NK-92 (cell line): Measurements from ENCODE around the gene SMG1.
"Not testable (repeated sequence)": the region's sequence is repeated elsewhere in the genome, so short reads cannot be mapped to it uniquely, and the experiment has no call there.

Experiments used
- DNase-seq: peaks from one replicate; lab custom pipeline; 2025; ENCODE audit not compliant: unreplicated experiment; lab: John Stamatoyannopoulos, UW

The SMG1 gene

DNA sequence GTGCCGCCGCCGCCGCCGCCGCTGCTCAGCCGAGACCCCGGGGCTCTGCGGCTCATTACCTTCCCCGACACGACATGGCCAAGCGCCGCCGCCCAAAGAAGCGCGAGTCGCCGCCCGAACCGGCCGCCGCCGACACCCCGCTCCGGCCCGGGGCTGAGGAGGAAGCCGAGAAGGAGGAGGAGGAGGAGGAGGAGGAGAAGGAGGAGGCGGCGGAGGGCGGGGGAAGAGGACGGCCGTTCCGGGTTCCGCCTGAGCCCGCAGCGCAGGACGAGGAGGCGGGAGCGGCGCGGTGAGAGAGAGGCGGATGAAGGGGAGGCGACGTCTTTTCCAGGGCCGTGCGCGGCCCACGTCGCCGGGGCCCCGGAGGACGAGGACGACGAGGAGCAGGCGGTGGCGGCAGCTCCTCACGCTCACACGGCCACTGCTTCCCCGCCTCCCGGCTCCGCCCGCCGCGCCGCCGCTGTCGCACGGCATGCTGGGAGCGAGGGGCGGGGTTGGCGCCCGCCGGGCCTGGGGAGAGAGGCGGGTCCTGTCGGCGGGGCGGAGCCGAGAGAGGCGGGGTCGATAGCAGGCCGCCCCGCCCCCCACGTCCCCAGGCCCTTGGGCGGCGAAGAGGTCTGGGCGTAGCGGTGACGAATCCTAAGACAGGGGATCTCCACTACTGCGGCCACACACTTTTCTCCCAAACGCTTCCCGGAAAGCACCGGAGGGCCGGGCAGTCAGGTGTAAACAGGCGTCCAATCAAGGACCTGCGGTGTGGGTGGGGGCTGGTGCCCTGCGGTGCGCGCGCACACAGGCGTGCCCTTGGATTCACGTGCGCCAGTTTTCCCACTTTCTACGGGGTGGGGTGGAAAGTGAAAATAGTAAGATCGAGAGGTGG lies at the start of gene SMG1:
TSS of gene SMG1 (minus strand) at position 423 of the 880 bp plus-strand sequence. CDS start at position 56, 367 bp downstream.
- peak; percentile 52 for DNase-seq

DNA sequence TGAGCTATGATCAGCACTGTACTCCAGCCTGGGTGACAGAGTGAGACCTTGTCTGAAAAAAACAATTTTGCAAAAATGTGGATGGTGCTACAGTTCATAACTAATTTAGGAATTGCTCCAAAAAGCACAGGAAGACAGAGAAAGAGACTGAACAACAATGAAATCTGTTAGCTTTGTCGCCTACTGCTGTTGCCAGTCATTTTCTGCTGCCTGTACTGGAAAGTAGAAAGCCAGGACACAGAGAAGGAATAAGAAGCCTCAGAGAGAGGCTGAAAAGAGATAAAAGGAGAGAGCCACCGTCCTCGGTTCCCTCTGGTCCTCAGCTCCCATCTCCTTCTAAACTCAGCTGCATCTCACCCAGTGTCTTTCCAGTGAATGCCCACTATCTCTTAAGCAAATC lies 48.9 kb upstream of the SMG1 start:
- no peak for DNase-seq

DNA sequence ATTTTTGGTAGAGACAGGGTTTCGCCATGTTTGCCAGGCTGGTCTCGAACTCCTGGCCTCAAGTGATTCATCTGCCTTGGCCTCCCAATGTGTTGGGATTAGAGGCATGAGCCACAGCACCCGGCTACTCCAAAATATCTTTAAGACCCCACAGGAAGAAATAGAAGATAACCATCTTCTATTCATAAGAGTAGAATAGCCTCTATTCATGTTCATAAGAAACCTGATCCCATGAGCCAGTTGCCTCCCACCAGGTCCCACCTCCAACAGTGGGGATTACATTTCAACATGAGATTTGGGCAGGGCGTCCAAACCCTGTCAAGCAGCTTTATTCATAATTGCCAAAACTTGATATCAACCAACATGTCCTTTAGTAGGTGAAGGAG lies 43.6 kb upstream of the SMG1 start:
- DNase-seq, result no peak

DNA sequence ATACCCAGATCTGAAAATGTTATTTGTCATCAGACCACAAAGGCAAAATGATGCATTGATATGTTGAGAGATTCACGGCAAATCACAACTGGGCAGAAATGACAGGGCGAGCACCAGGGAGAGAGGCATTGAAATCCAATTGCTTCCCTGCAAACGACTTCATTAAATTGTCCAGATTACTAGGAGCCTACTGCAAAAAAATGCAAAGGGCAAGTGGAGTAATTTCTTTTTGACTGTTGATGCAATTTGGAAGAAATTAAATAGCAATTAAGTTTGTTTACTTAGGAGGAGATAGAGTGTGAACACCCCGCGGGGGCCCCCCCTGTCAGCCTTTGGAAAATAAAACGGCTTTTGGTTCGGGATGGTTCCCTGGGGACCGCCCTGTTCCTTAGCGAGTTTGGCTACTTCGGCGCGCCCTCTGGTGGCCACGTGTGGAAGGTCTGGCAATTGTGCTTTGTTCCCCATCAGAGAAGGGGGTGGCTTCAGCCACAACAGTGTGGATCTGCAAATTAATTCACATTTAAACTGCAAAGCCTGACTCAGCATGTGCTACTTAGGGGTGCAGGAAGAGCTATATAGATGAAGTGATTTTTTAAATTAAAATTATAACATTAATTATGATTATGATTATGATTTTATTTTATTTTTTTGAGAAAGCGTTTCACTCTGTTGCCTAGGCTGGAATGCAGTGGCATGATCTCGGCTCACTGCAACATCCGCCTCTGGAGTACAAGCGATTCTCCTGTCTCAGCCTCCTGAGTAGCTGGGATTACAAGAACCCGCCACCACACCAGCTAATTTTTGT lies 43.0 kb upstream of the SMG1 start:
- DNase-seq, result no peak

DNA sequence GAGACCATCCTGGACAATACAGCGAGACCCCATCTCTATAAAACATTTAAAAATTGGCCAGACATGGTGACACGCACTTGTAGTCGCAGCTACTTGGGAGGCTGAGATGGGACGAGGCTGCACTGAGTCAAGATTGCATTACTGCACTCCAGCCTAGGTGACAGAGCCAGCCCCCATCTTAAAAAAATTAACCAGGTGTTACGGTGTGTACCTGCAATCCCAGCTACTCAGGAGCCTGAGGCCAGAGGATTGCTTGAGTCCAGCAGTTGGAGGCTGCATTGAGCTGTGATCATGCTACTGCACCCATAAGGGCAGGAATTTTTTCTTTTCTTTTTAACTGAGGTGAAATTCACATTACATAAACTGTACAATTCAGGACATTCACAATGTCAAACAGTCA lies 40.6 kb upstream of the SMG1 start:
- DNase-seq, result no peak

DNA sequence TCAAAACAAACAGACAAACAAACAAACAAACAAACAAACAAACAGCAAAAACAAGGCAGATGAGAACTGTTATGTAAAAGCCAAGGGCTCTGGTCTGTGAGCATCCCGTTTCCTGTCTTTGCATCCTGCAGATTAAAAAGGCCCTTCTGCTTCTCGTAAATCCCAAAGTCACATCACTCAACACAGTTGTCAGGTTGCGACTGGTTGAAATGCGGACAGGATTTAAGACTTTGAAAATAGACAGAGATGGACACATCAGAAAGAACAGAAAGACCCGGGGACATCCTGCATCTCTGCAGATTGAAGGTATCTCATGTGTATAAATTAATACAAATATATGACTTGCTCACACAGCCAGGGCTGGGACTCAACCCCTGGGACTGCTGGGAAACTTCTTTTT lies 39.3 kb upstream of the SMG1 start:
- no peak for DNase-seq

DNA sequence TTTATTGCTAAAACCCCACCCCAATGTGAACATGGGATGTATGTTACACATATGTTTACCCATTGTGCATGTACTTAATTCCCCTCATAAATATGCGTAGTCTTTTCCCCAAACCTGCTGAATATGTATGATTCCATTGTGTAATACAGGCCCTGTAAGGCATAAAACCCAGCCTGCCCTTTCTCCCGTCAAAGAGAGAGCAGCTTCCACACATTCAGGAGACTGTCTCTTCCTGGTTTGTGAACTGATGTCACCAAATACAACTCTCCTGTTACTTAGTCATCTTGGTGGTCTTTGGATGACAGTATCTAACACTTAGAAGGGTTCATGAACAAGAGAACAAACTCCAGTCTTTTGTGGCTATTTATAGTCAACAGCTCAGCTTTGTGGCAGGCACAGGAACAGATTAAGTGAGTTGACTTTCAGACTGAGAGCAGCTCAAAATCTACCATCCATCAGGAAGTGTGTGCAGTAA lies 32.9 kb upstream of the SMG1 start:
- DNase-seq, result no peak

DNA sequence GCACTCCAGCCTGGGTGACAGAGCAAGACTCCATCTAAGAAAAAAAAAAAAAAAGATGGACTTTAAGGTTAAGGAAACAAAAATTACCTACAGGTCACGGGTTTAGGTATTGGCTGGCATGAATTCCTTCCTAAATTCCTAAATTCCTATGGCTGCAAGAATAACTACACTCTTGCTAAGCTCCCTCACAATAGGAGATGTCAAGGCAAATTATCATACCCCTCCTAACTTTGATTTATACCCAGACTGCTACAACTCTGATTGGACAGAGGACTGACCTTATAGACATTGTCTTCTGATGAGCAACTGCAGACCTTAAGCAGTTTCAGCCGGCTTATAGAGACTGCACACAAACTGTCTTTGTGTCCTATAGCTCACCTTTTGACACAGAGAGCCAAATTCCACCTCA lies 32.4 kb upstream of the SMG1 start:
- no peak for DNase-seq

DNA sequence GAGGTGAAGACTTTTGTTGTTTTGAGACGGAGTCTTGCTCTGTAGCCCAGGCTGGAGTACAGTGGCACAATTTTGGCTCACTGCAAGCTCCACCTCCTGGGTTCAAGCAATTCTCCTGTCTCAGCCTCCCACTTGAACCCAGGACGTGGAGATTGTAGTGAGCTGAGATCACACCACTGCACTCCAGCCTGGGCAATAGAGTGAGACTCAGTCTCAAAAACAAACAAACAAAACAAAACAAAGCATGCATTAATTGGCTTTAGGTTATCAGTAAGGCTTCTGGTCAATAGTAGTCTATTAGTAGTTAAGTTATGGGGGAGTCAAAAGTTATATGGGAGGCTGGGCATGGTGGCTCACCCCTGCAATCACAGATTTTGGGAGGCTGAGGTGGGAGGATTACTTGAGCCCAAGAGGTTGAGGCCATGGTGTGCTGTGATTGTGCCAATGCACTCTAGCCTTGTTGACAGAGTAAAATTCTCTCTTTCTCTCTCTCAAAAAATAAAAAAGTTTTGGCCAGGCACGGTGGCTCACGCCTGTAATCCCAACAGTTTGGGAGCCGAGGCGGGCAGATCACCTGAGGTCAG lies 30.5 kb upstream of the SMG1 start:
- not testable (repeated sequence) for DNase-seq

DNA sequence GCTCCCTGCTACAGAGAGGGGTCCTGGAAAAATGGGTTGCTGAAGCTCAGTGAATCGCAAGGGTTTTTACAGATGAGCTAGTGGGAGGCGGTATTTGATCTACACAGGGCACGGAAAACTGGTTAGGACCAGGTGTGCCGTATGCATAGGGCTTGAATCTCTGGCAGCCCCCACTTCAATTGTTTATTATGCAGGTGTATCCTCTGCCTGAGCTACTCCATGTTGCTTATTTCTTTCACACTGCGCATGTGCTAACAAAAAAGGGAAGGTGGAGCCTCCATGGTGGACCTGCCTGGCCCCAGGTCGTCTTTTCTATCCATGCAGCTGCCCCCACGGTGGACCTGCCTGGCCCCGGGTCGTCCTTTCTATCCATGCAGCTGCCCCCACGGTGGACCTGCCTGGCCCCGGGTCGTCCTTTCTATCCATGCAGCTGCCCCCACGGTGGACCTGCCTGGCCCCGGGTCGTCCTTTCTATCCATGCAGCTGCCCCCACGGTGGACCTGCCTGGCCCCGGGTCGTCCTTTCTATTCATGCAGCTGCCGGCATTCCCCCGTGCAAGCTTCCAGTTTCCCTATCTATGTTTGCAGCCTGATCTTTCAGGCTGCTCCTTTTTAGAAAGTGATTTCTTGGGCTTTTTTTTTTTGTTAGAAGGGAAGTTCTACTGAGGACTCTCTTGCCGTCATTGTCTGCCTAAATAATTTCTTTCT lies 29.8 kb upstream of the SMG1 start:
- DNase-seq, result not testable (repeated sequence)

DNA sequence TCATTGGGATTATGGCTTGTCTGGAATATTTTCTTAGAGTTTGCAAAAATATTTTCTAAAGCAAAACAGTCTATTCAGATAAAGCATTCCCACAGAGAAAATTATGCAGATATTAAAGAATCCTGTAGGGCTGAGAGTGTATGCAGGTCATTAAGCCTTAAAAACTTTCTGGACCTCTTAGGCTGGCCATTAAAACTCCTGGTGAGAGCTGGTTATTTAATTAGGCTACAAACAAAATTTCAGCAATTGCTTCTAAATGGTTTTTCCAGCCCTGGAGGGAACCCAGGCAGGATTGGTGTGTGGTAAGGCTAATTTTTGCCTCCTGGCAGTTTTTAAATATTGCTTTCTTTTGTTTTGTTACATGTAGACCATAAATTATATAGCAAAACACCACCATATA lies 27.3 kb upstream of the SMG1 start:
- DNase-seq, result no peak

DNA sequence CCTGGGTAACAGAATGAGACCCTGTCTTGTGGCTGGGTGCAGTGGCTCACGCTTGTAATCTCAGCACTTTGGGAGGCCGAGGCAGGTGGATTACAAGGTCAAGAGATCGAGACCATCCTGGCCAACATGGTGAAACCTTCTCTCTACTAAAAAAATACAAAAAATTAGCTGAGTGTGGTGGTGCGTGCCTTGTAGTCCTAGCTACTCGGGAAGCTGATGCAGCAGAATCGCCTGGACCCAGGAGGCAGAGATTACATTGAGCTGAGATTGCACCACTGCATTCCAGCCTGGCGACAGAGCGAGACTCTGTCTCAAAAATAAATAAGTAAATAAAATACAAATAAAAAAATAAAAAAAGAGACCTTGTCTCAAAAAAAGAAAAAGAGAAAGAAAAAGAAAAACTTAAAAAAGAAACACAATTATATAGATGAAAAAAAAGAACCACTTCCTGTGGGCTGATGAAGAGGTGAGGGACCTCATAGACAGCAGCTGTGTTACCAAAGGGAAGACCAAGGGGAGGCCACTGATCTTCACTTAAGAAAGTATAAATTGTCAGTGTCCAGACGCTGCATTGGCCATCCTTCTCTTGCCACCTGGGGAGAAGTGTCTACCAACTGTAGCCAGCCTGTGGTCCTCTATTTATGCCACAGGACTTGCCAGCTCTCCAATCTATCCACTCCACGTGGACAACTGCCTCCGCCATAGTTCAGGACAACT lies 24.4 kb upstream of the SMG1 start:
- DNase-seq, result no peak

DNA sequence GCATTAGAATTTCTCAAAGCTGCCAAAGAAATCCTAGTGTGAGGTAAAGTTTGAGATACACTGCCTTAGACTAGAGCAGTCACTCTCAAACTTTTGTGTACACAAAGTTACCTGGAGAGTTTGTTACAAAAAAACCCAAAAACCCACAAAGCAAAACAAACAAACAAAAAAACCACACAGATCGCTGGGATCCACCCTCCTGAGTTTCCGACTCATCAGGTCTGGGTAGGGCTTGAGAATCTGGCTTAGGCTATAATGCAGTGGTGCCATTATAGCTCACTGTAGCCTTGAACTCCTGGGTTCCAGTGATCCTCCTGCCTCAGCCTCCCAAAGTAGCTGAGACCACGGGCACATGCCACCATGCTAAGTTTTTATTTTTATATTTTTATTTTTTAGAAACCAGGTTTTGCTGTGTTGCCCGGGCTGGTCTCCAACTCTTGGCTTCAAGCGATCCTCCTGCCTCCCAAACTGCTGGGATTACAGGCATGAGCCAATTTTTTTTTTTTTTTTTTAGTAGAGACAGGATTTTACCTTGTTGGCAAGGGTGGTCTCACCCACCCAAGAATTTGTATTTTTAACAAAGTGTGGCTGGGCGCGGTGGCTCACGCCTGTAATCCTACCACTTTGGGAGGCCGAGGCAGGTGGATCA lies 22.3 kb upstream of the SMG1 start:
- DNase-seq, result no peak

DNA sequence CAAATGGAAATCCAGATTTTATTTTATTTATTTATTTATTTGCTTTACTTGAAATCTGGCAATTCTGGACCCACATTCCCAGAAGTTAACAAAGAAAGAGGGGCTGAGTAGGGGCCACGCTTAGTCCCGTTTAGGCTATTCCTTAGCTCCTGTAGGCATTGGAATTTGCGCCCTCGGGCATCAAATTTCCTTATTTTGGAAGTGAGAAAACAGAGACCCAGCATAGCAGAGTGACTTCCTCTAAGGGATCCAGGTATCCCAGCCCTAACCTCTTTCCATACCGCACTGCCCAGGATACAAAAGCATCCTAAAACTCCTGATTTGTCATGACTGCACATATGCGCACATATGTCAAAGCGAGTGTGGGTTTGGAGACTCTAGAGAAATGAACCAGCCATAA lies 19.0 kb upstream of the SMG1 start:
- no peak for DNase-seq

DNA sequence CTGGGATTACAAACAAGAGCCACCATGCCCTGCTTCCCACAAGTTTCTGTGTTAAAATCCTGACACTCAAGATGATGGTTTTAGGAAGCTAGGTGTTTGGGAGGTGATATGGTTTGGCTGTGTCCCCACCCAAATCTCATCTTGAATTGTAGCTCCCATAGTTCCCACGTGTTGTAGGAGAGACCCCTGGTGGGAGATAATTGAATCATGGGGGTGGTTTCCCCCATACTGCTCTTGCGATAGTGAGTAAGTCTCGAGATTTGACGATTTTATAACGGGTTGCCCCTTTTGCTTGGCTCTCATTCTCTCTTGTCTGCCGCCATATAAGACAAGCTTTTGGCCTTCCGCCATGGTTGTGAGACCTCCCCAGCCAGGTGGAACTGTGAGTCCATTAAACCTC lies 17.2 kb upstream of the SMG1 start:
- no peak for DNase-seq

DNA sequence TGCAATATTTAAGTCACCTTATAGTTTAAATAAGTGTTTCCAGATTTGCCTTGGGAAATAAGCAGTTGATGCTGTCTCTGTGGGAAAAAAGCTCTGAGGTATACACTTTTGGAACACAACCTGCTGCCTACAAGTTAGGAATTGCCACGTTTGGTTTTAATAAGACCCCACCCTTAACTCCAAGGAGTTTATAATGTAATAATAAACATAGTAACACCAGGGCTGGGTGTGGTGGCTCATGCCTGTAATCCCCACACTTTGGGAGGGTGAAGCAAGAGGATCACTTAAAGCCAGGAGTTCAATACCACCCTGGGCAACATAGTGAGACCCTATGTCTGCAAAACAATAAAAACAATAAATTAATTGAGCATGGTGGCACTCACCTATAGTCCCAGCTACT lies 15.9 kb upstream of the SMG1 start:
- no peak for DNase-seq

DNA sequence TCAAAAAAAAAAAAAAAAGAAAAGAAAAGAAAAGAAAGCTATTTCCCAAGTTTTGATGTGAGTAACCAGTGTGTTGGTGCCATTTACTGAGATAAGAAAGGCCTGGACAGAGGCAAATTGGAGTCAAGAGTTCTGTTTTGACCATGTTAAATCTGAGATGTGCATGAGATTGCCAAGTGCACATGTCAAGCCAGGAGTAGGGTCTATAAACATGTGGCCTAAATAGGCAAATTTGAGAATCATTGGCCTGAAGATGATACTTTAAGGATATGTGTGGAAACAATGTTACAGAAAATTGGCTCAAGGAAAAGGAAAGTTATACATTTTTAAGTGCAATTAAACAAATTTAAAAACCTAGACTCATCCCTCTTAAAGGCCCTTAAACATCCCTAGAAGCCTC lies 15.3 kb upstream of the SMG1 start:
- DNase-seq, result no peak

DNA sequence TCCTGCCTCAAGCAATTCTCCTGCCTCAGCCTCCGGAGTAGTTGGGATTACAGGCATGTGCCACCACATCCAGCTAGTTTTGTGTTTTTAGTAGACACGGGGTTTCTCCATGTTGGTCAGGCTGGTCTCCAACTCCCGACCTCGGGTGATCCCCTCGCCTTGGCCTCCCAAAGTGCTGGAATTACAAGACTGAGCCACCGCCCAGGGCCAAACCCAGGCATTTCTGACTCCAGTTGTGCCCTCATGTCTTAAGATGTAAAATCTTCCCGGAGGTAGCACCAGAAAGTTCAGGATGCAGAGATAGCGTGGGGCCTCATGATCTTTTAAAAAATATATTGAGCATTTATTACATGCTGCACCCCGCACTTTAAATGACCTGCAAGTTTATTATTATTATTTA lies 12.8 kb upstream of the SMG1 start:
- DNase-seq, result no peak

DNA sequence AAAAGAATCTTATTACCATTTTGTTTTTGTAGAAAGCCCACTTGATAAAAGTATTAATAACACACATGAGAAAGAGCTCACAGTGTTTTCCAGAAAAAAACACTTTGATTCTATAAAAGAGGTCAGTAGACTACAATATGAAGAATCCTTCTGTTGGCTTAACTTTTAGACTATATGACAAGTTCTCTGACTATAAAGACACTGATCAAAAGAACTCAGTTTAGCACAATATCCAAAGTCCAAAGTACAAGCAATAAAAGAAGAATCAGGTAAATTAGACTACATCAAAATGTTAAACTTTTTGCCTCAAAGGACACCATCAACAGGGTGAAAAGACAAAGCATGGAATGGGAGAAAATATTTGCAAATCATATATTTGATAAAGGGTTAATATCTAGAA lies 11.2 kb upstream of the SMG1 start:
- DNase-seq, result no peak

DNA sequence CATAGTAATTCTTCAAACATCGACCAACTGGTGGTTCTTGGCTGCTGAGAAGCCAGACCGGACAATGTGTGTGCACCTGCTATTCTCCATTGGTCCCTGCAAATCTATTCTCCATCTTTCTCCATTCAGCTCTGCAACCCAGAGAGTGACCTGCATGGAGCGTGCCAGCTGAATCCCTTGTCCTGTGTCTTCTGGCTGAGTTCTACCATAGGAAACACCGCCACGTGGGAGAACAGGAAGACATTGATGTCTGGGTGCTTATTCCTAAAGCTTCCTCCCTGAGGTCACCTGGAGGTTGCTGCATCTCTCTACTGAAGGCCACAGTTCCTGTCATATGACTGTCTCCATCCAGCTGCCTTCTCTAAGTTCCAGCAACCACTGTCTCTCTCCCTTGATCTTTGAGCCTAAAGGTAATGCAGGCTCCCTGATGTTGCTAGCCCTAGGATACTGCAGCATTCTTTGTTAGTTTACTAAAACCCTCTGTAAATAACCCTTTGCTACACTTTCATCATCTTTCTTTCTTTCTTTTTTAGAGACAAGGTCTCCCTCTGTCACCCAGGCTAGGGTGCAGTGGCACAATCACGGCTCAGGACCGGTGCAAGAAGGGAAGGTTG lies 10.6 kb upstream of the SMG1 start:
- no peak for DNase-seq
